WTC11 (cell line): Measurements from ENCODE around the gene TMPRSS2.

Experiments used
- NR3C1 ChIP-seq: sonication (generic); formaldehyde crosslinking; conservative IDR thresholded peaks from 2 replicates; pipeline ENCODE4 v1.8.1; 2023; ENCODE audit warnings: low read depth, mild to moderate bottlenecking, missing genetic modification reagents
- RELA ChIP-seq: sonication (generic); formaldehyde crosslinking; IDR thresholded peaks from 2 replicates; pipeline ENCODE4 v1.8.1; 2022; ENCODE audit warnings: missing genetic modification reagents, mild to moderate bottlenecking, borderline replicate concordance
- ZNF317 ChIP-seq: sonication (generic); formaldehyde crosslinking; IDR thresholded peaks from 2 replicates; pipeline ENCODE4 v1.8.1; 2023; ENCODE audit warnings: low read depth, mild to moderate bottlenecking, moderate library complexity, missing genetic modification reagents, borderline replicate concordance
- TF ChIP-seq, protein P1 (sequence below): sonication (generic); formaldehyde crosslinking; conservative IDR thresholded peaks from 2 replicates; pipeline ENCODE4 v1.8.1; 2022; ENCODE audit warnings: mild to moderate bottlenecking, missing genetic modification reagents
- TF ChIP-seq, protein P2 (sequence below): sonication (generic); formaldehyde crosslinking; IDR thresholded peaks from 2 replicates; pipeline ENCODE4 v1.8.1; 2023; ENCODE audit warnings: mild to moderate bottlenecking, missing genetic modification reagents, moderate library complexity
- TF ChIP-seq, protein P3 (sequence below): sonication (generic); formaldehyde crosslinking; IDR thresholded peaks from 2 replicates; pipeline ENCODE4 v1.8.1; 2023; ENCODE audit warnings: mild to moderate bottlenecking, missing genetic modification reagents, moderate library complexity
- TF ChIP-seq, protein P4 (sequence below): sonication (generic); formaldehyde crosslinking; IDR thresholded peaks from 2 replicates; pipeline ENCODE4 v1.8.0; 2023; ENCODE audit warnings: missing genetic modification reagents
- TF ChIP-seq, protein P5 (sequence below): sonication (generic); formaldehyde crosslinking; IDR thresholded peaks from 2 replicates; pipeline ENCODE4 v1.8.1; 2022; ENCODE audit warnings: mild to moderate bottlenecking, missing genetic modification reagents, moderate library complexity, borderline replicate concordance
- TF ChIP-seq, protein P6 (sequence below): sonication (generic); formaldehyde crosslinking; IDR thresholded peaks from 2 replicates; pipeline ENCODE4 v1.8.1; 2022; ENCODE audit warnings: low read depth, mild to moderate bottlenecking, moderate library complexity, missing genetic modification reagents, borderline replicate concordance
- TF ChIP-seq, protein P7 (sequence below): sonication (generic); formaldehyde crosslinking; IDR thresholded peaks from 2 replicates; pipeline ENCODE4 v1.8.0; 2022; ENCODE audit warnings: mild to moderate bottlenecking, missing genetic modification reagents
- TF ChIP-seq, protein P8 (sequence below): sonication (generic); formaldehyde crosslinking; IDR thresholded peaks from 2 replicates; pipeline ENCODE4 v1.8.0; 2022; ENCODE audit warnings: mild to moderate bottlenecking, missing genetic modification reagents

DNA sequence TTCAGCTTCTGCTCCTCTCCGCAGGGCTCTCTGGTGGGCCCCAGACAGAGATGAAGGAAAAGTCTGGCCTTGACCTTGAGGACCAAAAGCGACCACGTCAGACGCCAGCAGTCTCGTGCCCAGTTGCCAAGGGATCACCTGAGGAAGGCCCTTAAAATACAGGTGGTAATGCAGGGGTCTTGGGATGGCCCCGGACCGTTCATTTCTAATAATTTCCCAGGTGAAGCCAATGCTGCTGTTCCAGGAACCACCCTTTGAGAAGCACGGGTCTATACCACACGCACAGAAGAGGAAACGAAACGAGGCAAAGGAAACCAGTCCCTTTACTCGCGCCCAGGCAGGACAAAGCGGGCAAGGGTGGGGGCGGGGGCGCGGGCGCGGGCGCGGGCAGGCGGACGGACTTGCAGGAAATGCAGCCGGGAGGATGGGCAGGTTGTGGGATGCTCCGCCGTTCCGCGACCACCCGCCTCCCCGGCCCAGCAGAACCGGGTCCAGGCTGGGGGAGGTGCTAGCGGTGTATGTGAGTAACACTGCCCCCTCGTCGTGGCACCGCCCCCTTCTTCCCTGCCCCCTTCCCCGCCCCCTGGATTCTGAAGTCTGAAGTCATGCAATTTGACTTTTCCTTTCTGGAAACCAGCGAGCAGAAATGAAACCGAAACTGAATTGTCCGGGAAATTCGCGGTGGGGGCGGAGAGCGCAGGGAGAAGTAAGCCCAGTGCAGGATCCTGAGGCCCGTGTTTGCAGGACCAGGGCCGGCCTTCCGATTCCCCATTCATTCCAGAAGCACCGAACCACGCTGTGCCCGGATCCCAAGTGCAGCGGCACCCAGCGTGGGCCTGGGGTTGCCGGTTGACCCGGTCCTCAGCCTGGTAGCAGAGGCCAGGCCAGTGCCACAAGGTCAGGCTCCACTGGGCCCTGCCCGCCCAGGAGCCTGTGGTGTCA lies 87.8 kb downstream of the TMPRSS2 start:
- TF ChIP-seq, protein P1, sequence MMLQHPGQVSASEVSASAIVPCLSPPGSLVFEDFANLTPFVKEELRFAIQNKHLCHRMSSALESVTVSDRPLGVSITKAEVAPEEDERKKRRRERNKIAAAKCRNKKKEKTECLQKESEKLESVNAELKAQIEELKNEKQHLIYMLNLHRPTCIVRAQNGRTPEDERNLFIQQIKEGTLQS (CRISPR knock-in tag): no peak
- no peak for TF ChIP-seq NR3C1
- no peak for TF ChIP-seq ZNF317 (CRISPR knock-in tag)
- TF ChIP-seq, protein P2, sequence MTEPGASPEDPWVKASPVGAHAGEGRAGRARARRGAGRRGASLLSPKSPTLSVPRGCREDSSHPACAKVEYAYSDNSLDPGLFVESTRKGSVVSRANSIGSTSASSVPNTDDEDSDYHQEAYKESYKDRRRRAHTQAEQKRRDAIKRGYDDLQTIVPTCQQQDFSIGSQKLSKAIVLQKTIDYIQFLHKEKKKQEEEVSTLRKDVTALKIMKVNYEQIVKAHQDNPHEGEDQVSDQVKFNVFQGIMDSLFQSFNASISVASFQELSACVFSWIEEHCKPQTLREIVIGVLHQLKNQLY (CRISPR knock-in tag): no peak
- TF ChIP-seq RELA (CRISPR knock-in tag): no peak
- TF ChIP-seq, protein P3, sequence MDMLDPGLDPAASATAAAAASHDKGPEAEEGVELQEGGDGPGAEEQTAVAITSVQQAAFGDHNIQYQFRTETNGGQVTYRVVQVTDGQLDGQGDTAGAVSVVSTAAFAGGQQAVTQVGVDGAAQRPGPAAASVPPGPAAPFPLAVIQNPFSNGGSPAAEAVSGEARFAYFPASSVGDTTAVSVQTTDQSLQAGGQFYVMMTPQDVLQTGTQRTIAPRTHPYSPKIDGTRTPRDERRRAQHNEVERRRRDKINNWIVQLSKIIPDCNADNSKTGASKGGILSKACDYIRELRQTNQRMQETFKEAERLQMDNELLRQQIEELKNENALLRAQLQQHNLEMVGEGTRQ (CRISPR knock-in tag): no peak
- TF ChIP-seq, protein P4, sequence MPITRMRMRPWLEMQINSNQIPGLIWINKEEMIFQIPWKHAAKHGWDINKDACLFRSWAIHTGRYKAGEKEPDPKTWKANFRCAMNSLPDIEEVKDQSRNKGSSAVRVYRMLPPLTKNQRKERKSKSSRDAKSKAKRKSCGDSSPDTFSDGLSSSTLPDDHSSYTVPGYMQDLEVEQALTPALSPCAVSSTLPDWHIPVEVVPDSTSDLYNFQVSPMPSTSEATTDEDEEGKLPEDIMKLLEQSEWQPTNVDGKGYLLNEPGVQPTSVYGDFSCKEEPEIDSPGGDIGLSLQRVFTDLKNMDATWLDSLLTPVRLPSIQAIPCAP (CRISPR knock-in tag): peak; percentile 73; the same call in 1 of the 2 replicates
- TF ChIP-seq, protein P5, sequence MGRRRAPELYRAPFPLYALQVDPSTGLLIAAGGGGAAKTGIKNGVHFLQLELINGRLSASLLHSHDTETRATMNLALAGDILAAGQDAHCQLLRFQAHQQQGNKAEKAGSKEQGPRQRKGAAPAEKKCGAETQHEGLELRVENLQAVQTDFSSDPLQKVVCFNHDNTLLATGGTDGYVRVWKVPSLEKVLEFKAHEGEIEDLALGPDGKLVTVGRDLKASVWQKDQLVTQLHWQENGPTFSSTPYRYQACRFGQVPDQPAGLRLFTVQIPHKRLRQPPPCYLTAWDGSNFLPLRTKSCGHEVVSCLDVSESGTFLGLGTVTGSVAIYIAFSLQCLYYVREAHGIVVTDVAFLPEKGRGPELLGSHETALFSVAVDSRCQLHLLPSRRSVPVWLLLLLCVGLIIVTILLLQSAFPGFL (CRISPR knock-in tag): no peak
- TF ChIP-seq, protein P6, sequence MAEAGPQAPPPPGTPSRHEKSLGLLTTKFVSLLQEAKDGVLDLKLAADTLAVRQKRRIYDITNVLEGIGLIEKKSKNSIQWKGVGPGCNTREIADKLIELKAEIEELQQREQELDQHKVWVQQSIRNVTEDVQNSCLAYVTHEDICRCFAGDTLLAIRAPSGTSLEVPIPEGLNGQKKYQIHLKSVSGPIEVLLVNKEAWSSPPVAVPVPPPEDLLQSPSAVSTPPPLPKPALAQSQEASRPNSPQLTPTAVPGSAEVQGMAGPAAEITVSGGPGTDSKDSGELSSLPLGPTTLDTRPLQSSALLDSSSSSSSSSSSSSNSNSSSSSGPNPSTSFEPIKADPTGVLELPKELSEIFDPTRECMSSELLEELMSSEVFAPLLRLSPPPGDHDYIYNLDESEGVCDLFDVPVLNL (CRISPR knock-in tag): no peak
- TF ChIP-seq, protein P7, sequence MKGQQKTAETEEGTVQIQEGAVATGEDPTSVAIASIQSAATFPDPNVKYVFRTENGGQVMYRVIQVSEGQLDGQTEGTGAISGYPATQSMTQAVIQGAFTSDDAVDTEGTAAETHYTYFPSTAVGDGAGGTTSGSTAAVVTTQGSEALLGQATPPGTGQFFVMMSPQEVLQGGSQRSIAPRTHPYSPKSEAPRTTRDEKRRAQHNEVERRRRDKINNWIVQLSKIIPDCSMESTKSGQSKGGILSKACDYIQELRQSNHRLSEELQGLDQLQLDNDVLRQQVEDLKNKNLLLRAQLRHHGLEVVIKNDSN (CRISPR knock-in tag): no peak
- TF ChIP-seq, protein P8, sequence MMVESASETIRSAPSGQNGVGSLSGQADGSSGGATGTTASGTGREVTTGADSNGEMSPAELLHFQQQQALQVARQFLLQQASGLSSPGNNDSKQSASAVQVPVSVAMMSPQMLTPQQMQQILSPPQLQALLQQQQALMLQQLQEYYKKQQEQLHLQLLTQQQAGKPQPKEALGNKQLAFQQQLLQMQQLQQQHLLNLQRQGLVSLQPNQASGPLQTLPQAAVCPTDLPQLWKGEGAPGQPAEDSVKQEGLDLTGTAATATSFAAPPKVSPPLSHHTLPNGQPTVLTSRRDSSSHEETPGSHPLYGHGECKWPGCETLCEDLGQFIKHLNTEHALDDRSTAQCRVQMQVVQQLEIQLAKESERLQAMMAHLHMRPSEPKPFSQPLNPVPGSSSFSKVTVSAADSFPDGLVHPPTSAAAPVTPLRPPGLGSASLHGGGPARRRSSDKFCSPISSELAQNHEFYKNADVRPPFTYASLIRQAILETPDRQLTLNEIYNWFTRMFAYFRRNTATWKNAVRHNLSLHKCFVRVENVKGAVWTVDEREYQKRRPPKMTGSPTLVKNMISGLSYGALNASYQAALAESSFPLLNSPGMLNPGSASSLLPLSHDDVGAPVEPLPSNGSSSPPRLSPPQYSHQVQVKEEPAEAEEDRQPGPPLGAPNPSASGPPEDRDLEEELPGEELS (CRISPR knock-in tag): no peak
